Measurements from ENCODE around the gene MEGF10. TPM values are rescaled to one million over a fixed set of nuclear protein-coding genes. Genes with fewer than 3 reads are reported as not detected.

The MEGF10 gene
- total RNA-seq, 3 donors from 2014 or later (not counting 1 experiment from before 2014, with no cell fraction given), result 1.4 TPM; not detected in 2

DNA sequence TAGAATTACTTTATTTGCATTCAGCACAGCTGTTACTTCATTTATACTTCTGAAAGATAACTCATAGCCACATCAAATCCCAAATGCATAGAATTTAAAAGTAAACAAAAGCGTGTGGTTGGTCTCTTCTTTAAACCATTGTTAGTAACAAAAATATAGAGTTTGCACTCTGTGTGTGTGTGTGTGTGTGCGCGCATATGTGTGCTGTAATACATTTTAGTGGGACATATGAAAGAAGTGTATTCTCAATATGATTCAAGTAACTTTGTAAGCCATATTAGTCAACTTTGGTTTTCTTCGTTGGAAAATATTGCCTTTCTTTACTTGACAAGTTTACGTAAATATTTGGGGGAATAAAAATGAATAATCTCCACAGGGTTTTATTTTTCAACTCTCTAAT lies 120.8 kb downstream of the MEGF10 start:
- WGBS (ENCODE audit: insufficient coverage), result 96% methylated on average over 2 of the region's 5 CpGs
- intact Hi-C loops (cut with micrococcal nuclease), result no loop called here
- Histone ChIP-seq H3K9me3 (ENCODE audit: control insufficient read depth, insufficient read depth, low read length) (no peaks in the 10 kb centered on the region), H3K27me3 (ENCODE audit: control insufficient read depth, insufficient read depth, low read length) (no peaks in the 10 kb centered on the region), H3K36me3 (ENCODE audit: control insufficient read depth, insufficient read depth, low read length) (no peaks in the 10 kb centered on the region), H3K4me3 (ENCODE audit: low read length) (no peak overlapping the region), H3K27ac (ENCODE audit: low read length) (no peak overlapping the region), H3K4me1 (ENCODE audit: control insufficient read depth, insufficient read depth, low read length) (no peaks in the 10 kb centered on the region)
- H3K27me3 Mint-ChIP-seq (ENCODE audit: low read depth in 2 of 2), result no peaks in the 10 kb centered on the region
- DNase-seq (no peak), ATAC-seq (no peak)
- H3K36me3 Mint-ChIP-seq, result no peaks in the 10 kb centered on the region
- H3K9me3 Mint-ChIP-seq, result no peaks in the 10 kb centered on the region
- TF ChIP-seq, protein P1, sequence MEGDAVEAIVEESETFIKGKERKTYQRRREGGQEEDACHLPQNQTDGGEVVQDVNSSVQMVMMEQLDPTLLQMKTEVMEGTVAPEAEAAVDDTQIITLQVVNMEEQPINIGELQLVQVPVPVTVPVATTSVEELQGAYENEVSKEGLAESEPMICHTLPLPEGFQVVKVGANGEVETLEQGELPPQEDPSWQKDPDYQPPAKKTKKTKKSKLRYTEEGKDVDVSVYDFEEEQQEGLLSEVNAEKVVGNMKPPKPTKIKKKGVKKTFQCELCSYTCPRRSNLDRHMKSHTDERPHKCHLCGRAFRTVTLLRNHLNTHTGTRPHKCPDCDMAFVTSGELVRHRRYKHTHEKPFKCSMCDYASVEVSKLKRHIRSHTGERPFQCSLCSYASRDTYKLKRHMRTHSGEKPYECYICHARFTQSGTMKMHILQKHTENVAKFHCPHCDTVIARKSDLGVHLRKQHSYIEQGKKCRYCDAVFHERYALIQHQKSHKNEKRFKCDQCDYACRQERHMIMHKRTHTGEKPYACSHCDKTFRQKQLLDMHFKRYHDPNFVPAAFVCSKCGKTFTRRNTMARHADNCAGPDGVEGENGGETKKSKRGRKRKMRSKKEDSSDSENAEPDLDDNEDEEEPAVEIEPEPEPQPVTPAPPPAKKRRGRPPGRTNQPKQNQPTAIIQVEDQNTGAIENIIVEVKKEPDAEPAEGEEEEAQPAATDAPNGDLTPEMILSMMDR (IDR thresholded peaks at IDR 0.05), result no peak
- no peak overlapping the region for H3K27ac Mint-ChIP-seq
- H3K4me1 Mint-ChIP-seq, result peaks cover 12 to 24% of the 10 kb centered on the region in 2 donors
- H3K4me3 Mint-ChIP-seq, result no peak overlapping the region

DNA sequence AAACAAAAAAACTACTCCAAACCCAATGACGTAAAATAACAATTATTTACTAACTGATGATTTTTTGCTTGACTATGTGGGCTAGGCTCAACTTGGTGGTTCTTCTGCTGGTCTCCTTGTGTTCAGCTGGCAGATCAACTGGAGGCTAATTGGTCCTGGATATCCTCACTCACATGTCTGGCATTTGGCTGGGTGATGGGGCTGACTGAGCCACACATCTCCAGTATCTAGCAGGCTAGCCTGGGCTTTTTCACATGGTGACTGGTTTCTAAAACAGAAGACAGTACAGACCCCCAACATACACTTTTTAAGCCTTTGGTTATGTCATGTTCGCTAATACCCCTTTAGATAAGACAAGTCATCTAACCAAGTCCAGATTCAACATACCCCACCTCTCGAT lies 122.1 kb downstream of the MEGF10 start:
- Histone ChIP-seq H3K9me3 (ENCODE audit: control insufficient read depth, insufficient read depth, low read length) (no peaks in the 10 kb centered on the region), H3K36me3 (ENCODE audit: control insufficient read depth, insufficient read depth, low read length) (no peaks in the 10 kb centered on the region), H3K4me1 (ENCODE audit: control insufficient read depth, insufficient read depth, low read length) (no peaks in the 10 kb centered on the region), H3K27me3 (ENCODE audit: control insufficient read depth, insufficient read depth, low read length) (no peaks in the 10 kb centered on the region), H3K4me3 (ENCODE audit: low read length) (no peak overlapping the region), H3K27ac (ENCODE audit: low read length) (no peak overlapping the region)
- no peak overlapping the region for H3K27ac Mint-ChIP-seq
- H3K4me1 Mint-ChIP-seq, result peaks cover 12 to 24% of the 10 kb centered on the region in 2 donors
- DNase-seq (no peak), ATAC-seq (no peak)
- no peaks in the 10 kb centered on the region for H3K9me3 Mint-ChIP-seq
- intact Hi-C loops (cut with micrococcal nuclease), result no loop called here
- no peaks in the 10 kb centered on the region for H3K36me3 Mint-ChIP-seq
- 88% methylated on average over 2 of the region's 3 CpGs for WGBS (ENCODE audit: insufficient coverage)
- TF ChIP-seq, protein P1 (IDR thresholded peaks at IDR 0.05), result no peak
- H3K27me3 Mint-ChIP-seq (ENCODE audit: low read depth in 2 of 2), result no peaks in the 10 kb centered on the region
- no peak overlapping the region for H3K4me3 Mint-ChIP-seq

- H3K9me3 Mint-ChIP-seq, result no peaks in the 10 kb centered on the region
- Histone ChIP-seq H3K4me3 (ENCODE audit: low read length) (no peak overlapping the region), H3K9me3 (ENCODE audit: control insufficient read depth, insufficient read depth, low read length) (no peaks in the 10 kb centered on the region), H3K27ac (ENCODE audit: low read length) (no peak overlapping the region), H3K4me1 (ENCODE audit: control insufficient read depth, insufficient read depth, low read length) (no peaks in the 10 kb centered on the region), H3K27me3 (ENCODE audit: control insufficient read depth, insufficient read depth, low read length) (no peaks in the 10 kb centered on the region), H3K36me3 (ENCODE audit: control insufficient read depth, insufficient read depth, low read length) (no peaks in the 10 kb centered on the region)
- H3K4me1 Mint-ChIP-seq, result peaks cover 10 to 13% of the 10 kb centered on the region in 2 donors
- DNase-seq (no peak), ATAC-seq (no peak)
- no peak overlapping the region for H3K27ac Mint-ChIP-seq
- H3K36me3 Mint-ChIP-seq, result no peaks in the 10 kb centered on the region
- H3K27me3 Mint-ChIP-seq (ENCODE audit: low read depth in 2 of 2), result no peaks in the 10 kb centered on the region
- WGBS (ENCODE audit: insufficient coverage), result 76% methylated on average over 2 of the region's 2 CpGs
- intact Hi-C loops (cut with micrococcal nuclease), result no loop called here
- TF ChIP-seq, protein P1 (IDR thresholded peaks at IDR 0.05), result no peak
- H3K4me3 Mint-ChIP-seq, result no peak overlapping the region
These were observed 124.4 kb downstream of the MEGF10 start for GRCh38 chr5:127415034-127415433.

GRCh38 chr5:127416906-127417305 lies 126.3 kb downstream of the MEGF10 start:
- 98% methylated on average over 4 of the region's 4 CpGs for WGBS (ENCODE audit: insufficient coverage)
- no peak for DNase-seq
- Histone ChIP-seq H3K27me3 (ENCODE audit: control insufficient read depth, insufficient read depth, low read length) (no peaks in the 10 kb centered on the region), H3K36me3 (ENCODE audit: control insufficient read depth, insufficient read depth, low read length) (no peaks in the 10 kb centered on the region), H3K4me3 (ENCODE audit: low read length) (no peak overlapping the region), H3K27ac (ENCODE audit: low read length) (no peak overlapping the region), H3K9me3 (ENCODE audit: control insufficient read depth, insufficient read depth, low read length) (no peaks in the 10 kb centered on the region), H3K4me1 (ENCODE audit: control insufficient read depth, insufficient read depth, low read length) (no peaks in the 10 kb centered on the region)
- TF ChIP-seq, protein P1 (IDR thresholded peaks at IDR 0.05), result no peak
- H3K27ac Mint-ChIP-seq, result no peak overlapping the region
- no peak overlapping the region for H3K4me3 Mint-ChIP-seq
- intact Hi-C loops (cut with micrococcal nuclease), result no loop called here
- H3K36me3 Mint-ChIP-seq, result no peaks in the 10 kb centered on the region
- H3K4me1 Mint-ChIP-seq, result no peaks in the 10 kb centered on the region
- no peak for ATAC-seq
- H3K27me3 Mint-ChIP-seq (ENCODE audit: low read depth in 2 of 2), result no peaks in the 10 kb centered on the region
- H3K9me3 Mint-ChIP-seq, result no peaks in the 10 kb centered on the region
